T-cell (primary cell): ENCODE results near the gene NOTCH1. TPM values are rescaled to one million over a fixed set of nuclear protein-coding genes. Genes with fewer than 3 reads are reported as not detected.

Source experiments
- ATAC-seq, 4 experiments: fragments of 200-7000 bp in 3 of 4; fragments of 150-1000 bp in 1 of 4; cut with Tn5 transposase; replicated peaks in 1 of 4; 1 replicate in 3 of 4; 2 replicates in 1 of 4; pipeline ENCODE4 v1.10.0; 2021; ENCODE audit warnings: moderate library complexity in 3 of 4, mild to moderate bottlenecking in 2 of 4, moderate number of reproducible peaks in 1 of 4
- CTCF ChIA-PET, 2 donors: fragments of 300-600 bp; sonication (Branson Sonifier 250); formaldehyde crosslinking; loops; one replicate each; lab custom pipeline; 2022; ENCODE audit warnings: antibody characterized with exemption in 2 of 2; lab: Charles Lee
- POLR2A ChIA-PET, 2 donors: fragments of 300-600 bp; sonication (Branson Sonifier 250); formaldehyde crosslinking; loops; one replicate each; lab custom pipeline; 2022; ENCODE audit warnings: antibody characterized with exemption in 2 of 2; lab: Charles Lee
- DNase-seq, 35 experiments: peaks; one replicate each; pipeline versions ENCODE4 v3.0.0 to v3.0.0-alpha.2; 2013 to 2023
- H3K27ac ChIP-seq: one replicate; pipeline ENCODE4 v1.5.1; 2013; ENCODE audit warnings: low read length
- H3K27me3 ChIP-seq, 2 experiments: replicated peaks in 1 of 2; 1 replicate in 1 of 2; 2 replicates in 1 of 2; pipeline versions ENCODE4 v1.6.1 to v1.7.0; 2013; ENCODE audit warnings: low read length in 1 of 2, mixed read lengths in 1 of 2; ENCODE audit not compliant: control insufficient read depth in 2 of 2, insufficient read depth in 2 of 2; ENCODE audit errors: extremely low read depth in 1 of 2
- H3K36me3 ChIP-seq, 2 donors: 1 replicate in 1 of 2; 2 replicates in 1 of 2; pipeline versions ENCODE4 v1.6.1 to v1.7.0; 2013; ENCODE audit warnings: low read length in 1 of 2; ENCODE audit not compliant: control insufficient read depth in 2 of 2, insufficient read depth in 1 of 2; ENCODE audit errors: extremely low read depth in 1 of 2
- H3K4me1 ChIP-seq, 2 experiments: 1 replicate in 1 of 2; 2 replicates in 1 of 2; pipeline versions ENCODE4 v1.6.1 to v1.7.0; 2013; ENCODE audit warnings: low read length in 2 of 2, mixed read lengths in 1 of 2; ENCODE audit not compliant: insufficient read depth in 2 of 2, control insufficient read depth in 1 of 2; ENCODE audit errors: extremely low read depth in 1 of 2
- H3K4me3 ChIP-seq, 2 donors: 1 replicate in 1 of 2; 2 replicates in 1 of 2; pipeline versions ENCODE4 v1.5.1 to v1.7.0; 2013; ENCODE audit warnings: mild to moderate bottlenecking in 2 of 2, low read length in 1 of 2, moderate library complexity in 1 of 2; ENCODE audit not compliant: control insufficient read depth in 1 of 2; ENCODE audit errors: extremely low read depth in 1 of 2
- H3K9me3 ChIP-seq: 2 replicates; pipeline ENCODE4 v1.7.0; 2013
- H3K27ac Mint-ChIP-seq, 2 donors: one replicate each; pipeline ENCODE4 v1.8.0; 2020 to 2021; ENCODE audit warnings: mild to moderate bottlenecking in 2 of 2, mixed read lengths in 2 of 2
- H3K27me3 Mint-ChIP-seq, 2 donors: one replicate each; pipeline ENCODE4 v1.8.0; 2021 to 2022; ENCODE audit warnings: mixed read lengths in 2 of 2
- H3K36me3 Mint-ChIP-seq: one replicate; pipeline ENCODE4 v1.8.0; 2021; ENCODE audit warnings: mixed read lengths
- H3K4me1 Mint-ChIP-seq, 3 donors: one replicate each; pipeline ENCODE4 v1.8.0; 2020 to 2022; ENCODE audit warnings: mixed read lengths in 3 of 3, mild to moderate bottlenecking in 1 of 3
- H3K4me3 Mint-ChIP-seq, 3 donors: one replicate each; pipeline ENCODE4 v1.8.0; 2020 to 2022; ENCODE audit warnings: mild to moderate bottlenecking in 3 of 3, mixed read lengths in 3 of 3, moderate library complexity in 3 of 3
- H3K9me3 Mint-ChIP-seq, 3 donors: one replicate each; pipeline ENCODE4 v1.8.0; 2020 to 2022; ENCODE audit warnings: mixed read lengths in 3 of 3
- WGBS: methylation state at CpG from one replicate; pipeline ENCODE4 v1.1.5; 2013; ENCODE audit warnings: missing lambda C conversion rate; ENCODE audit not compliant: insufficient coverage; 5-methylcytosine and 5-hydroxymethylcytosine counted together
- total RNA-seq, 35 experiments: library from RNA in 6 of 35; stranded (reverse) in 6 of 35; fragments of 120-200 nt in 1 of 35; gene quantifications; one replicate each; pipeline versions ENCODE4 v1.2.1 to v1.2.4 and lab custom pipeline; 2013 to 2026

NOTCH1 gene
- total RNA-seq, 5 donors from 2014 or later (not counting 1 experiment from before 2014, with no cell fraction given) = 50.1 to 96.1 (median 84.1) TPM

DNA sequence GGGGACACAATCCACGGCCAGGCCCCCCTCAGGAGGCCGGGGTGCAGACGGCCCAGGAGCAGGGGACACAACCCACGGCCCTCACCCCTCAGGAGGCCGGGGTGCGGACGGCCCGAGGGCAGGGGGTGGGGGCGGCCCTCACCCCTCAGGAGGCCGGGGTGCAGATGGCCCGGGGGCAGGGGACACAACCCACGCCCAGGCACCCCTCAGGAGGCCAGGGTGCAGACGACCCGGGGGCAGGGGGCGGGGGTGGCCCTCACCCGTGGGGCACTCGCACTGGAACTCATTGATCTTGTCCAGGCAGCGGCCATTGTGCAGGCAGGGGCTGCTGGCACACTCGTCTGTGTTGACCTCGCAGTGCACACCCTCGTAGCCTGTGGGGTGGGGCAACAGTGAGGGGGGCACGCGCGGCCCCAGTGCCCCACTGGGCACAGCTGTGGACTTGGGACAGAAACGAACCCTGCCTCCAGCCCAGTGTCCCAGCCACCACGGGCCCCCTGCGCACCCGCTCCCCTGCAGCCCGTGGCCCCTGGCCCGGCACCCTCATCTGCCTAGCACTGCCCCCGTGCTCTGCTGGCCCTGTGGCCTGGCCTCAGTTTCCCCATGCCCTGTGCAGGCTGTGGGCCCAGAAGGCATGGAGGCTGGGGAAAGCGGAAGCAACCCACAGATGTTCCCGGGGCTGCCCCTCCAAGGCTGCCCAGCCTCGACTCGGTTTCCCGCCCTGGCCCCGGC is 28.7 kb downstream of the NOTCH1 start:
- POLR2A ChIA-PET = no interaction called here
- 91% methylated on average over 30 of the region's 37 CpGs for WGBS
- H3K36me3 Mint-ChIP-seq = peaks cover 4% of the 10 kb centered on the region

DNA sequence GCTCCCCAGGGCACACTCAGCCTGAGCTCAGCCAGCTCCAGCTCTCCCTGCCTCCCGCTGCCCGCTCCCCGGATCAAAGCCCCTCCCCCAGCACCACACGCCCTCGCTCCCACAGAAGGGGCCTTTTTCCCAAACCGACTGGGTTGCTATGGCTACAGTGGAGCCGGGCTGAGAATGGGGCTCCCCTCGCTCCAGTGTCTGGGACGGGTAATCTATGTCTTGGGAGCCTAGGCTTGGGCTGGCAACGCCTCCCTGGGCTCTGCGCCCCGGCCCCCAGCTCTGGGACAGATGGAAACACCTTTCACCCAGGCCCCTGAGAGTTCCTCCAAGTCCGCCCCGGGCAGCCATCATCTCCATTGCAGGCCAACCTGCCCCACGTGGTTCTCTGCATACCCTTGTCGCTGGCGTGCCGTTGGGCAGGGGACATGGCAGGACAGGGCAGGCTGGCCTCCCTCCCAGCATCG is 29.6 kb downstream of the NOTCH1 start:
- H3K4me1 Mint-ChIP-seq = no peaks in the 10 kb centered on the region
- H3K27ac ChIP-seq = no peak overlapping the region
- no peak for DNase-seq

More for the DNA sequence above, 28.7 kb downstream of the NOTCH1 start:
- Mint-ChIP-seq H3K9me3 (no peaks in the 10 kb centered on the region), H3K4me3 (no peak overlapping the region), H3K27me3 (no peaks in the 10 kb centered on the region), H3K27ac (no peak overlapping the region), H3K4me1 (no peaks in the 10 kb centered on the region)
- H3K4me1 ChIP-seq = no peaks in the 10 kb centered on the region
- peaks cover 33 to 68% of the 10 kb centered on the region in 2 donors for H3K36me3 ChIP-seq
- H3K4me3 ChIP-seq = no peak overlapping the region
- H3K9me3 ChIP-seq = no peaks in the 10 kb centered on the region
- no peak for DNase-seq
- no peak overlapping the region for H3K27ac ChIP-seq
- ATAC-seq = no peak
- CTCF ChIA-PET = no interaction called here
- H3K27me3 ChIP-seq = no peaks in the 10 kb centered on the region

DNA sequence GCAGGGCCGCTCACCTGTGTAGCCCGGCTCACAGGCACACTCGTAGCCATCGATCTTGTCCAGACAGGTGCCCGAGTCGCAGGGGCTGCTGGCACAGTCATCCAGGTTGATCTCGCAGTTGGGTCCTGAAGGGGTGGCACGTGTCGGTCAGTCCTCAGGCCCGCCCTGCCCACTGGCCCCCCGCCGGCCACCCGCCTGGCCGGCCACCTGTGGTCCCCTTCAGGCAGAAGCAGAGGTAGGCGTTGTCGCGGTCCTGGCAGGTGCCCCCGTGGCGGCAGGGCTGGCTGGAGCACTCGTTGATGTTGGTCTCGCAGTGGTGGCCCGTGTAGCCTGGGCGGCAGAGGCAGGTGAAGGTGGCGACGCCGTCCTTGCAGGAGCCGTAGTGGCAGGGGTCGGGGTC is 30.6 kb downstream of the NOTCH1 start:
- ChIA-PET CTCF (no interaction called here), POLR2A (no interaction called here)
- Mint-ChIP-seq H3K27ac (no peak overlapping the region), H3K36me3 (peaks cover 4% of the 10 kb centered on the region), H3K4me3 (no peak overlapping the region), H3K4me1 (no peaks in the 10 kb centered on the region), H3K27me3 (no peaks in the 10 kb centered on the region), H3K9me3 (no peaks in the 10 kb centered on the region)
- no peak for DNase-seq
- no peak for ATAC-seq
- 97% methylated on average over 27 of the region's 28 CpGs for WGBS
- H3K4me3 ChIP-seq = no peak overlapping the region
- no peaks in the 10 kb centered on the region for H3K9me3 ChIP-seq
- H3K27ac ChIP-seq = no peak overlapping the region
- H3K36me3 ChIP-seq = peaks cover 41 to 79% of the 10 kb centered on the region in 2 donors
- H3K4me1 ChIP-seq = no peaks in the 10 kb centered on the region
- H3K27me3 ChIP-seq = no peaks in the 10 kb centered on the region

More for the DNA sequence above, 29.6 kb downstream of the NOTCH1 start:
- WGBS = 92% methylated on average over 19 of the region's 19 CpGs
- H3K9me3 Mint-ChIP-seq = no peaks in the 10 kb centered on the region
- Histone ChIP-seq H3K27me3 (no peaks in the 10 kb centered on the region), H3K4me1 (no peaks in the 10 kb centered on the region), H3K36me3 (peaks cover 40 to 73% of the 10 kb centered on the region in 2 donors), H3K9me3 (no peaks in the 10 kb centered on the region), H3K4me3 (no peak overlapping the region)
- H3K27ac Mint-ChIP-seq = no peak overlapping the region
- ChIA-PET CTCF (no interaction called here), POLR2A (no interaction called here)
- H3K4me3 Mint-ChIP-seq = no peak overlapping the region
- ATAC-seq = no peak
- H3K36me3 Mint-ChIP-seq = peaks cover 4% of the 10 kb centered on the region
- H3K27me3 Mint-ChIP-seq = no peaks in the 10 kb centered on the region

DNA sequence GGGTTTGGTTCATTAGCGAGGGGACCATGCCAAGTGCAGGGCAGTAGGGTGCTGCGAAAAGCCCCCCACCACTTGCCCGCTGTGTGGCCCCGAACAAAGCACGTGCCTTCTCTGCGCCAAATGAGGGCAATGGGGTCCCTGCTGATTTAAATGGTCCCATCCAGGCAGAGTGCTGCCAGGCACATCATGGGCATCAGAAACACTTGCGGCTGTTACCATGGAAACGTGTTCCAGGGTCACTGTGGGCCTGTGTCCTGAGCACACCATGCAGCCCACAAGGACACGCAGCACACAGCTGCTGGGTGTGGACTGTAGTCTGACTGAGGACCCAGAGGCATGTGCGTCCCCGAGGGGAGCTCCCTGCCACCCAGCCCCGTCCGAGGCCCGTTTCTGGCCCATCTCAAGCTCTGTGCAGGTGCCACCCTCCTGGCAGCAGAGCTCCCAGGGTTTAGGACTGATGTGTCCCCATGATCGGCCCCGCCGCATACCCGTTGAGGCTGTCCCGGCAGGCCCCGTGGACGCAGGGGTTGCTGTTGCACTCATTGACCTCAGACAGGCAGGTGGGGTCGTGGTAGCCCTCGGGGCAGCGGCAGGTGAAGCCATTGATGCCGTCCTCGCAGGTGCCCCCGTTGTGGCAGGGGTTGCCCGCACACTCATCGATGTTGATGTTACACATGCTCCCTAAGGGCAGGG is 31.7 kb downstream of the NOTCH1 start:
- Mint-ChIP-seq H3K4me1 (no peaks in the 10 kb centered on the region), H3K4me3 (no peak overlapping the region), H3K9me3 (no peaks in the 10 kb centered on the region), H3K27ac (no peak overlapping the region), H3K36me3 (peaks cover 6% of the 10 kb centered on the region), H3K27me3 (no peaks in the 10 kb centered on the region)
- POLR2A ChIA-PET = no interaction called here
- ATAC-seq (no peak), DNase-seq (no peak)
- Histone ChIP-seq H3K36me3 (peaks cover 38 to 85% of the 10 kb centered on the region in 2 donors), H3K27me3 (no peaks in the 10 kb centered on the region), H3K4me3 (no peak overlapping the region), H3K9me3 (no peaks in the 10 kb centered on the region), H3K4me1 (no peaks in the 10 kb centered on the region), H3K27ac (no peak overlapping the region)
- CTCF ChIA-PET = no interaction called here
- WGBS = 91% methylated on average over 27 of the region's 29 CpGs

DNA sequence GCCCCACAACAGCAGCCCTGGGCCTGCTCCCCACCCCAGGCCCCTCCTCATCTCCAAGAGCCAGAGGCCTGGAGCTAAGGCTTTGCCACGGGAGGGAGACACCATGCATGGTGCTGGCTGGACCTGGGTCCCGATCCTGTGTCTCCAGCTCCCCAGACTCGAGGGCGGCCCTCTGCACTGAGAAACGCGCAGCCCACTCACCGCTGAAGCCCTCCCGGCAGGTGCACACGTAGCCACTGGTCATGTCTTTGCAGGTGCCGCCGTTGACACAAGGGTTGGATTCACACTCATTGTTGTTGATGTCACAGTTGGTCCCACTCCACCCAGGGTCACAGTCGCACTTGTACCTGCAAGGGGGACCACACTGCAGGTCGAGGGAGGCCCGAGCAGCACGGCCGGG is 32.7 kb downstream of the NOTCH1 start:
- peaks cover 30 to 84% of the 10 kb centered on the region in 2 donors for H3K36me3 ChIP-seq
- peaks cover 6% of the 10 kb centered on the region for H3K36me3 Mint-ChIP-seq
- H3K9me3 ChIP-seq = no peaks in the 10 kb centered on the region
- no peak overlapping the region for H3K27ac Mint-ChIP-seq
- H3K27ac ChIP-seq = no peak overlapping the region
- H3K27me3 ChIP-seq = no peaks in the 10 kb centered on the region
- ChIA-PET POLR2A (interaction anchor here in 1 of 2 donors (0.5 kb wide), 1 partner anchor 168 kb away, joined by 3 read pairs; no protein-coding TSS in a partner anchor), CTCF (no interaction called here)
- no peak for ATAC-seq
- no peaks in the 10 kb centered on the region for H3K4me1 ChIP-seq
- 98% methylated on average over 16 of the region's 16 CpGs for WGBS
- H3K9me3 Mint-ChIP-seq = no peaks in the 10 kb centered on the region
- DNase-seq = no peak
- no peaks in the 10 kb centered on the region for H3K4me1 Mint-ChIP-seq
- no peak overlapping the region for H3K4me3 Mint-ChIP-seq
- H3K4me3 ChIP-seq = no peak overlapping the region
- H3K27me3 Mint-ChIP-seq = no peaks in the 10 kb centered on the region

DNA sequence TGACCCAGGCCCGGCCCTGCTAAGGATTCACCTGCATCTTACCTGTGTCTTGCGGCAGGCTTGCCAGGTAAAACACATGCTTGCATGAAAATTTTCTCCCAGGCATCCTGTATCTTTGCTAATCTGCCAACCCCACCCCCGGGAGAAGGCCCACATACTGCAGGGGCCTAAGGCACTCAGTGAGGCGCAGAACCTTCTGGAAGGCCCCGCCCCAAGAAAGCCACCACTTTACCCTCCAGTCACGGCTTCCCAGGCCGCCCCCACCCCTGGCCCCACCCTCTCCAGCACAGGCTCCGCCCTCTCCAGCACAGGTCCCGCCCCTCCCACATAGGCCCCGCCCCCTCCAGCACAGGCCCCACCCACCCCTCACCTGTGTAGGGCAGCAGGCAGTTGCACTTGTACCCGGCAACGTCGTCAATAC is 33.2 kb downstream of the NOTCH1 start:
- Mint-ChIP-seq H3K4me1 (no peaks in the 10 kb centered on the region), H3K4me3 (no peak overlapping the region), H3K27me3 (no peaks in the 10 kb centered on the region), H3K9me3 (no peaks in the 10 kb centered on the region), H3K36me3 (peaks cover 6% of the 10 kb centered on the region), H3K27ac (no peak overlapping the region)
- Histone ChIP-seq H3K4me3 (no peak overlapping the region), H3K36me3 (peaks cover 32 to 84% of the 10 kb centered on the region in 2 donors), H3K4me1 (no peaks in the 10 kb centered on the region), H3K27ac (no peak overlapping the region), H3K9me3 (no peaks in the 10 kb centered on the region), H3K27me3 (no peaks in the 10 kb centered on the region)
- ChIA-PET POLR2A (no interaction called here), CTCF (no interaction called here)
- WGBS = 100% methylated on average over 3 of the region's 13 CpGs
- DNase-seq (peak in 17 of 35 experiments; percentile 9 to 42 (median 18)), ATAC-seq (peak; percentile 56 to 79 (median 66))
